Fibroblast of lung (primary cell): ENCODE data around the gene LRG1. TPM values are rescaled to one million over a fixed set of nuclear protein-coding genes. Genes with fewer than 3 reads are reported as not detected.

Experiments
- DNase-seq, 2 donors: peaks; one replicate each; pipeline versions ENCODE4 v3.0.0 to v3.0.0-alpha.2; 2010; ENCODE audit warnings: low read depth in 2 of 2
- H2AFZ ChIP-seq: 2 replicates; pipeline ENCODE4 v1.5.1; 2012; ENCODE audit warnings: low read length, control low read depth, inconsistent platforms
- H3K27ac ChIP-seq: 2 replicates; pipeline ENCODE4 v1.5.1; 2011; ENCODE audit warnings: low read length, control low read depth; ENCODE audit not compliant: insufficient read depth
- H3K27me3 ChIP-seq: 2 replicates; pipeline ENCODE4 v1.5.1; 2011; ENCODE audit warnings: mild to moderate bottlenecking, low read length; ENCODE audit not compliant: control insufficient read depth, insufficient read depth
- H3K36me3 ChIP-seq: 2 replicates; pipeline ENCODE4 v1.5.1; 2011; ENCODE audit warnings: low read length; ENCODE audit not compliant: control insufficient read depth, insufficient read depth
- H3K4me1 ChIP-seq: 2 replicates; pipeline ENCODE4 v1.5.1; 2011; ENCODE audit warnings: low read length; ENCODE audit not compliant: control insufficient read depth, insufficient read depth; ENCODE audit errors: extremely low read depth
- H3K4me2 ChIP-seq: 2 replicates; pipeline ENCODE4 v1.5.1; 2011; ENCODE audit warnings: low read length, control low read depth; ENCODE audit not compliant: insufficient read depth; ENCODE audit errors: extremely low read depth
- H3K4me3 ChIP-seq, 4 experiments: fragments of 200-600 bp in 1 of 4; sonication (generic) in 1 of 4; replicated peaks in 1 of 4; 2 replicates each; pipeline ENCODE4 v1.5.1; 2011 to 2016; ENCODE audit warnings: low read length in 4 of 4, low read depth in 3 of 4, mild to moderate bottlenecking in 3 of 4, control low read depth in 2 of 4, inconsistent platforms in 1 of 4, mixed read lengths in 1 of 4; ENCODE audit not compliant: insufficient read depth in 1 of 4; ENCODE audit errors: control extremely low read depth in 1 of 4
- H3K79me2 ChIP-seq: 2 replicates; pipeline ENCODE4 v1.5.1; 2012; ENCODE audit warnings: mild to moderate bottlenecking, low read length, inconsistent platforms; ENCODE audit not compliant: control insufficient read depth, insufficient read depth
- H3K9ac ChIP-seq: 2 replicates; pipeline ENCODE4 v1.5.1; 2011; ENCODE audit warnings: mild to moderate bottlenecking, low read length, control low read depth; ENCODE audit not compliant: insufficient read depth
- H3K9me3 ChIP-seq: 2 replicates; pipeline ENCODE4 v1.5.1; 2012; ENCODE audit warnings: low read depth, low read length; ENCODE audit not compliant: control insufficient read depth, insufficient read depth
- H4K20me1 ChIP-seq: 2 replicates; pipeline ENCODE4 v1.5.1; 2011; ENCODE audit warnings: low read length; ENCODE audit not compliant: control insufficient read depth, insufficient read depth; ENCODE audit errors: extremely low read depth
- CTCF ChIP-seq, 2 donors: IDR thresholded peaks in 1 of 2; conservative IDR thresholded peaks in 1 of 2; 1 replicate in 1 of 2; 2 replicates in 1 of 2; pipeline ENCODE4 v1.5.1; 2011 to 2012; ENCODE audit warnings: low read length in 2 of 2, control low read depth in 1 of 2, inconsistent platforms in 1 of 2, low read depth in 1 of 2, mild to moderate bottlenecking in 1 of 2
- EZH2 ChIP-seq: IDR thresholded peaks from 2 replicates; pipeline ENCODE4 v1.5.1; 2012; ENCODE audit warnings: low read length, control low read depth, mild to moderate bottlenecking; ENCODE audit errors: missing control alignments
- polyA plus RNA-seq, 2 donors: library from polyadenylated mRNA; depleted of rRNA in 1 of 2; stranded (reverse) in 1 of 2; unstranded in 1 of 2; fragments of >200 nt; gene quantifications; 2 replicates each; pipeline ENCODE4 v1.2.1, GENCODE V29; 2011 to 2012; ENCODE audit warnings: missing spikeins in 1 of 2
- total RNA-seq: library from RNA; depleted of rRNA; stranded (reverse); fragments of >200 nt; gene quantifications from 2 replicates; pipeline ENCODE4 v1.2.1, GENCODE V29; 2014

LRG1 gene
- total and polyA plus RNA-seq, 2 donors (not counting 1 experiment from before 2014, with no cell fraction given): 0.10 TPM; not detected in 1

- no peak overlapping the region for H3K4me3 ChIP-seq
- H3K4me2 ChIP-seq: no peak overlapping the region
- H3K36me3 ChIP-seq: no peaks in the 10 kb centered on the region
- no peak for TF ChIP-seq CTCF (conservative IDR thresholded peaks at IDR 0.05 in 1 of 2, IDR thresholded peaks at IDR 0.05 in 1 of 2; ENCODE audit: low read depth in 1 of 2, low read length in 2 of 2)
- TF ChIP-seq EZH2: no peak
- peaks cover 4% of the 10 kb centered on the region for H3K27me3 ChIP-seq
- H3K9ac ChIP-seq: no peak overlapping the region
- H3K27ac ChIP-seq: no peak overlapping the region
- no peak for DNase-seq
- no peaks in the 10 kb centered on the region for H3K79me2 ChIP-seq
- no peak overlapping the region for H2AFZ ChIP-seq
- H3K4me1 ChIP-seq: no peaks in the 10 kb centered on the region
- no peaks in the 10 kb centered on the region for H4K20me1 ChIP-seq
- H3K9me3 ChIP-seq: no peaks in the 10 kb centered on the region
These were observed 1.8 kb downstream of the LRG1 start for GRCh38 chr19:4537953-4538600.

- H3K4me1 ChIP-seq: no peaks in the 10 kb centered on the region
- no peaks in the 10 kb centered on the region for H3K79me2 ChIP-seq
- no peak for DNase-seq
- H3K9me3 ChIP-seq: no peaks in the 10 kb centered on the region
- peaks cover 4% of the 10 kb centered on the region for H3K27me3 ChIP-seq
- no peaks in the 10 kb centered on the region for H3K36me3 ChIP-seq
- TF ChIP-seq CTCF (conservative IDR thresholded peaks at IDR 0.05 in 1 of 2, IDR thresholded peaks at IDR 0.05 in 1 of 2; ENCODE audit: low read depth in 1 of 2, low read length in 2 of 2) (no peak), EZH2 (no peak)
- H2AFZ ChIP-seq: no peak overlapping the region
- H4K20me1 ChIP-seq: no peaks in the 10 kb centered on the region
- H3K27ac ChIP-seq: no peak overlapping the region
- no peak overlapping the region for H3K9ac ChIP-seq
- no peak overlapping the region for H3K4me3 ChIP-seq
- no peak overlapping the region for H3K4me2 ChIP-seq
These were observed 3.0 kb downstream of the LRG1 start for GRCh38 chr19:4536798-4537197.

DNA sequence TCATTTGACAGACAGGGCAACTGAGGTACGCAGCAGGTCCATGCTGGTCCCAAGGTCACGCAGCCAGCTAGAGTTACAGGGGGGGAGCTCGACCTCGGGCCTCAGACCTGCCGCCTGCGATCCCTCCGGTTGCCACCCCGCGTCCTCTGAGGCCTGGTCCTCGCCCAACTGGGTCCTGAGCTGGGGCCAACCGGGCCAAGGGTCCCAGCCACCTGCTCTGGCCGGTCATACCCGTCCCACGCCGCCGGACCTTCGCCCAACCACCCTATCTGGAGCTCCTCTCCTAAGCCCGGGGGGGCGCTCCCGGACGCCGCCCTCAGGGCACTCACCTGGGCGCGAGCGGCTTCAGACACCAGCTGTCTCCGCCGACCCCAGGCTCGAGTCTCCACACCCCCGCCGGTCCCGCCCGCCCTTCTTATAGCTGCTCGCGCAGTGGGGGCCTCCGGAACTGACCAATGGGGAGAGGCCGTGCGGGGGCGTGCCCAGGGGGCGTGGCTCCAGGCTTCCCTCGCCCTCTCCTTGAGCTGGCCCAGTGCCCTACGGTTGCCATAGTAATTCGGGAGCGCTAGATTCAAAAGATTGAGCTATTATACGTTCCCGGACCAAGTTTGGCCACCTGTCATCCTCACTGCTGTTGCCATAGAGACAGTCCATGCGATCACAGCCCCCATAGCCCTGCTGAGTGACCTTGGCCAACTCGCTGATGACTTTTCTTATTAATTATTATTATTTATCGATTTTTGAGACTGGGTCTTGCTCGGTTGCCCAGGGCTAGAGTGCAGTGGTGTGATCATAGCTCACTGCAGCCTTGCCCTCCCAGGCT is 4.8 kb downstream of the LRG1 start, which contains the start of gene PLIN5:
TSS of gene PLIN5 (minus strand) at position 389 of the 823 bp plus-strand sequence. CDS start 1,150 bp downstream, outside the sequence.
- TF ChIP-seq EZH2 (no peak), CTCF (conservative IDR thresholded peaks at IDR 0.05 in 1 of 2, IDR thresholded peaks at IDR 0.05 in 1 of 2; ENCODE audit: low read depth in 1 of 2, low read length in 2 of 2) (no peak)
- Histone ChIP-seq H4K20me1 (no peaks in the 10 kb centered on the region), H3K9ac (no peak within 1 kb of the TSS), H2AFZ (no peak within 1 kb of the TSS), H3K4me3 (peak within 1 kb of the TSS in 1 of 4 experiments; percentile 9), H3K79me2 (no peaks in the 10 kb centered on the region), H3K36me3 (no peaks in the 10 kb centered on the region), H3K4me2 (peak within 1 kb of the TSS; percentile 40), H3K27me3 (peaks cover 4% of the 10 kb centered on the region), H3K9me3 (no peaks in the 10 kb centered on the region), H3K27ac (no peak within 1 kb of the TSS), H3K4me1 (no peaks in the 10 kb centered on the region)
- DNase-seq: peak; percentile 29 to 47
